Activated T-helper 2 cell treated with anti-CD3 and anti-CD28 coated beads, Interferon-gamma antibody, Interleukin-2, Interleukin-4, amounts not matched to agents 10 μg/mL and 5 μg/mL and 100 μg/mL, durations not matched to agents 14 hours and 24 hours and 36 hours (primary cell): ENCODE data around the gene AIG1. TPM values are rescaled to one million over a fixed set of nuclear protein-coding genes. Genes with fewer than 3 reads are reported as not detected.
"Not testable (repeated sequence)": the region's sequence is repeated elsewhere in the genome, so short reads cannot be mapped to it uniquely, and the experiment has no call there.

Source experiments
- DNase-seq: peaks from one replicate; pipeline ENCODE4 v3.0.0; 2021; ENCODE audit warnings: low spot score
- H3K27ac Mint-ChIP-seq: one replicate; pipeline ENCODE4 v1.8.0; 2021; ENCODE audit warnings: mixed read lengths
- H3K27me3 Mint-ChIP-seq: one replicate; pipeline ENCODE4 v1.8.0; 2021; ENCODE audit warnings: low read depth, mixed read lengths
- H3K36me3 Mint-ChIP-seq: one replicate; pipeline ENCODE4 v1.8.0; 2021; ENCODE audit warnings: low read depth, mixed read lengths
- H3K4me1 Mint-ChIP-seq: one replicate; pipeline ENCODE4 v1.8.0; 2021; ENCODE audit warnings: low read depth, mixed read lengths
- H3K4me3 Mint-ChIP-seq: one replicate; pipeline ENCODE4 v1.8.0; 2021; ENCODE audit warnings: low read depth, mild to moderate bottlenecking, moderate library complexity, mixed read lengths
- H3K9me3 Mint-ChIP-seq: one replicate; pipeline ENCODE4 v1.8.0; 2021; ENCODE audit warnings: mixed read lengths
- intact Hi-C: fragments of 100-400 bp; cut with micrococcal nuclease; formaldehyde crosslinking; loops from one replicate; pipeline ENCODE4 v1.15.1; 2023
- total RNA-seq: library from RNA; stranded (reverse); gene quantifications from 2 replicates; pipeline ENCODE4 v1.2.3, GENCODE V29; 2022

Gene AIG1
- total RNA-seq, 1 donor from 2014 or later = 2.4 TPM

GRCh38 chr6:143038833-143039232 is 21.9 kb upstream of the AIG1 start:
- Mint-ChIP-seq H3K27me3 (peaks cover 21% of the 10 kb centered on the region), H3K27ac (no peak overlapping the region), H3K9me3 (no peaks in the 10 kb centered on the region), H3K4me1 (peaks cover 10% of the 10 kb centered on the region), H3K4me3 (no peak overlapping the region), H3K36me3 (no peaks in the 10 kb centered on the region)
- intact Hi-C loops = no loop called here
- no peak for DNase-seq

GRCh38 chr6:143039548-143039947 is 21.1 kb upstream of the AIG1 start:
- Mint-ChIP-seq H3K4me3 (no peak overlapping the region), H3K27ac (no peak overlapping the region), H3K36me3 (no peaks in the 10 kb centered on the region), H3K9me3 (peaks cover 5% of the 10 kb centered on the region), H3K4me1 (peaks cover 10% of the 10 kb centered on the region), H3K27me3 (peaks cover 23% of the 10 kb centered on the region)
- no peak for DNase-seq
- intact Hi-C loops = no loop called here

- peaks cover 10% of the 10 kb centered on the region for H3K4me1 Mint-ChIP-seq
Measured at GRCh38 chr6:143040018-143040417, 20.7 kb upstream of the AIG1 start.

GRCh38 chr6:143044345-143044744 is 16.3 kb upstream of the AIG1 start:
- H3K9me3 Mint-ChIP-seq, H3K4me1 Mint-ChIP-seq, DNase-seq, H3K4me3 Mint-ChIP-seq, intact Hi-C loops, H3K36me3 Mint-ChIP-seq, H3K27ac Mint-ChIP-seq: not testable (repeated sequence)
- peaks cover 17% of the 10 kb centered on the region for H3K27me3 Mint-ChIP-seq

More at GRCh38 chr6:143040018-143040417, 20.7 kb upstream of the AIG1 start:
- no peak for DNase-seq
- Mint-ChIP-seq H3K9me3 (peaks cover 8% of the 10 kb centered on the region), H3K27ac (no peak overlapping the region), H3K4me3 (no peak overlapping the region), H3K27me3 (peaks cover 23% of the 10 kb centered on the region), H3K36me3 (no peaks in the 10 kb centered on the region)
- intact Hi-C loops = no loop called here

- Mint-ChIP-seq H3K27ac (no peak overlapping the region), H3K27me3 (peaks cover 10% of the 10 kb centered on the region), H3K4me1 (no peaks in the 10 kb centered on the region), H3K36me3 (no peaks in the 10 kb centered on the region), H3K4me3 (no peak overlapping the region), H3K9me3 (peaks cover 3% of the 10 kb centered on the region)
- no peak for DNase-seq
- intact Hi-C loops = no loop called here
Measured at GRCh38 chr6:143049611-143050010, 11.1 kb upstream of the AIG1 start.

- Mint-ChIP-seq H3K9me3 (no peaks in the 10 kb centered on the region), H3K27me3 (peaks cover 10% of the 10 kb centered on the region), H3K4me3 (no peak overlapping the region), H3K4me1 (no peaks in the 10 kb centered on the region), H3K27ac (no peak overlapping the region), H3K36me3 (no peaks in the 10 kb centered on the region)
- intact Hi-C loops = no loop called here
- no peak for DNase-seq
Measured at GRCh38 chr6:143050509-143050908, 10.2 kb upstream of the AIG1 start.

- Mint-ChIP-seq H3K27me3 (peaks cover 5% of the 10 kb centered on the region), H3K4me3 (no peak overlapping the region), H3K36me3 (no peaks in the 10 kb centered on the region), H3K4me1 (no peaks in the 10 kb centered on the region), H3K27ac (no peak overlapping the region), H3K9me3 (no peaks in the 10 kb centered on the region)
- intact Hi-C loops = no loop called here
- DNase-seq = no peak
Measured at GRCh38 chr6:143052282-143052681, 8.4 kb upstream of the AIG1 start.

GRCh38 chr6:143053856-143054255 is 6.8 kb upstream of the AIG1 start:
- H3K4me3 Mint-ChIP-seq = no peak overlapping the region
- intact Hi-C loops = no loop called here
- H3K36me3 Mint-ChIP-seq = no peaks in the 10 kb centered on the region
- H3K4me1 Mint-ChIP-seq = peaks cover 2% of the 10 kb centered on the region
- no peaks in the 10 kb centered on the region for H3K9me3 Mint-ChIP-seq
- DNase-seq = no peak
- peaks cover 2% of the 10 kb centered on the region for H3K27me3 Mint-ChIP-seq
- H3K27ac Mint-ChIP-seq = no peak overlapping the region

- DNase-seq = no peak
- Mint-ChIP-seq H3K27ac (no peak overlapping the region), H3K36me3 (no peaks in the 10 kb centered on the region), H3K9me3 (no peaks in the 10 kb centered on the region), H3K4me3 (no peak overlapping the region), H3K27me3 (peaks cover 2% of the 10 kb centered on the region), H3K4me1 (peaks cover 2% of the 10 kb centered on the region)
- intact Hi-C loops = no loop called here
Measured at GRCh38 chr6:143054329-143054728, 6.4 kb upstream of the AIG1 start.

- Mint-ChIP-seq H3K4me3 (no peak overlapping the region), H3K27ac (no peak overlapping the region), H3K27me3 (peaks cover 2% of the 10 kb centered on the region), H3K4me1 (peaks cover 8% of the 10 kb centered on the region), H3K36me3 (no peaks in the 10 kb centered on the region), H3K9me3 (no peaks in the 10 kb centered on the region)
- intact Hi-C loops = loop anchor here (5.0 kb wide), 1 partner anchor 92 kb away; no protein-coding TSS in a partner anchor
- no peak for DNase-seq
Measured at GRCh38 chr6:143055213-143055612, 5.5 kb upstream of the AIG1 start.

- Mint-ChIP-seq H3K27me3 (peaks cover 2% of the 10 kb centered on the region), H3K4me1 (peaks cover 12% of the 10 kb centered on the region), H3K27ac (no peak overlapping the region), H3K9me3 (no peaks in the 10 kb centered on the region), H3K4me3 (no peak overlapping the region), H3K36me3 (no peaks in the 10 kb centered on the region)
- DNase-seq = no peak
- intact Hi-C loops = loop anchor here (5.0 kb wide), 1 partner anchor 91 kb away; no protein-coding TSS in a partner anchor
Measured at GRCh38 chr6:143055891-143056290, 4.8 kb upstream of the AIG1 start.

GRCh38 chr6:143058987-143059386 is 1.7 kb upstream of the AIG1 start:
- Mint-ChIP-seq H3K4me3 (no peak overlapping the region), H3K9me3 (no peaks in the 10 kb centered on the region), H3K27me3 (peaks cover under 1% of the 10 kb centered on the region), H3K27ac (no peak overlapping the region), H3K36me3 (no peaks in the 10 kb centered on the region), H3K4me1 (peaks cover 16% of the 10 kb centered on the region)
- intact Hi-C loops = loop anchor here (5.0 kb wide), 1 partner anchor 88 kb away; no protein-coding TSS in a partner anchor
- no peak for DNase-seq

- intact Hi-C loops = loop anchor here (5.0 kb wide), 2 partner anchors 87 to 382 kb away; no protein-coding TSS in a partner anchor
- Mint-ChIP-seq H3K27ac (peak overlapping the region; percentile 81), H3K36me3 (no peaks in the 10 kb centered on the region), H3K4me1 (peaks cover 16% of the 10 kb centered on the region), H3K4me3 (peak overlapping the region; percentile 86), H3K9me3 (no peaks in the 10 kb centered on the region), H3K27me3 (no peaks in the 10 kb centered on the region)
- DNase-seq = no peak
Measured at GRCh38 chr6:143059663-143060353, 881 bp upstream of the AIG1 start.
